SU-DHL-6 (cell line): ENCODE measurements around the gene MYH7B.

ENCODE experiments used
- H2AFZ ChIP-seq: fragments of 200-600 bp; sonication (generic); 2 replicates; pipeline ENCODE4 v1.6.1; 2014; ENCODE audit warnings: low read depth, mild to moderate bottlenecking, moderate library complexity, mixed read lengths, antibody characterized with exemption, low read length; ENCODE audit not compliant: severe bottlenecking
- H3F3A ChIP-seq: fragments of 200-600 bp; shearing (Covaris generic); 2 replicates; pipeline ENCODE4 v1.6.0; 2016; ENCODE audit warnings: antibody characterized with exemption, mild to moderate bottlenecking; ENCODE audit not compliant: insufficient read depth
- H3K27ac ChIP-seq: fragments of 200-600 bp; sonication (generic); 2 replicates; pipeline ENCODE4 v1.5.1; 2016; ENCODE audit warnings: low read depth, mild to moderate bottlenecking, low read length, moderate library complexity, mixed read lengths
- H3K27me3 ChIP-seq: fragments of 200-600 bp; sonication (generic), shearing (Covaris generic); 2 replicates; pipeline ENCODE4 v1.6.0; 2014; ENCODE audit warnings: mild to moderate bottlenecking, low read length
- H3K36me3 ChIP-seq: fragments of 200-600 bp; sonication (generic); 2 replicates; pipeline ENCODE4 v1.6.1; 2014; ENCODE audit warnings: mild to moderate bottlenecking, low read length, mixed read lengths
- H3K4me2 ChIP-seq: fragments of 300-600, 200-600 bp; shearing (Covaris generic), sonication (generic); 2 replicates; pipeline ENCODE4 v1.6.0; 2014; ENCODE audit warnings: low read length, low read depth, mild to moderate bottlenecking; ENCODE audit not compliant: poor library complexity, severe bottlenecking
- H3K4me3 ChIP-seq: fragments of 200-600 bp; sonication (generic); 2 replicates; pipeline ENCODE4 v1.5.1; 2014; ENCODE audit warnings: antibody characterized with exemption, low read length, mild to moderate bottlenecking, mixed read lengths; ENCODE audit not compliant: insufficient read depth, poor library complexity, severe bottlenecking
- H3K79me2 ChIP-seq: fragments of 200-600 bp; sonication (generic); 2 replicates; pipeline ENCODE4 v1.6.1; 2014; ENCODE audit warnings: mild to moderate bottlenecking, low read length, moderate library complexity; ENCODE audit not compliant: insufficient read depth
- H3K9ac ChIP-seq: fragments of 200-600 bp; sonication (generic); 2 replicates; pipeline ENCODE4 v1.7.0; 2014; ENCODE audit warnings: mild to moderate bottlenecking, low read length
- H3K9me2 ChIP-seq: fragments of 200-600 bp; sonication (generic); replicated peaks from 2 replicates; pipeline ENCODE4 v1.6.1; 2014; ENCODE audit warnings: low read length; ENCODE audit not compliant: insufficient read depth
- H3K9me3 ChIP-seq: fragments of 200-600 bp; sonication (generic); 2 replicates; pipeline ENCODE4 v1.6.1; 2014; ENCODE audit warnings: low read length, mixed read lengths; ENCODE audit not compliant: insufficient read depth
- H4K20me1 ChIP-seq: fragments of 200-600 bp; sonication (generic); 2 replicates; pipeline ENCODE4 v1.6.1; 2014; ENCODE audit warnings: low read depth, mild to moderate bottlenecking, antibody characterized with exemption, low read length, moderate library complexity, mixed read lengths
- CTCF ChIP-seq: fragments of 200-600 bp; sonication (generic); IDR thresholded peaks from one replicate; pipeline ENCODE4 v1.5.1; 2017; ENCODE audit warnings: antibody characterized with exemption, mild to moderate bottlenecking, low read length, moderate library complexity; ENCODE audit not compliant: insufficient read depth, poor library complexity, severe bottlenecking
- EZH2phosphoT487 ChIP-seq: fragments of 200-600 bp; sonication (generic), shearing (Covaris generic); conservative IDR thresholded peaks from 2 replicates; pipeline ENCODE4 v1.6.1; 2018; ENCODE audit warnings: mild to moderate bottlenecking, antibody characterized with exemption, low read length, moderate library complexity, mixed read lengths

MYH7B gene

GRCh38 chr20:34956751-34957472, 1.2 kb downstream of the MYH7B start:
- no peak overlapping the region for H3K9ac ChIP-seq
- no peaks in the 10 kb centered on the region for H3K9me2 ChIP-seq
- H3K27me3 ChIP-seq, result no peaks in the 10 kb centered on the region
- TF ChIP-seq EZH2phosphoT487 (no peak), CTCF (no peak)
- H2AFZ ChIP-seq, result no peak overlapping the region
- no peak overlapping the region for H3K4me3 ChIP-seq
- H3K27ac ChIP-seq, result no peak overlapping the region
- H3K4me2 ChIP-seq, result no peak overlapping the region
- no peaks in the 10 kb centered on the region for H4K20me1 ChIP-seq
- H3K36me3 ChIP-seq, result no peaks in the 10 kb centered on the region
- H3F3A ChIP-seq, result no peaks in the 10 kb centered on the region
- peaks cover 4% of the 10 kb centered on the region; the same call in 1 of the 2 replicates for H3K79me2 ChIP-seq
- no peaks in the 10 kb centered on the region for H3K9me3 ChIP-seq

GRCh38 chr20:34964486-34964885, 8.8 kb downstream of the MYH7B start:
- Histone ChIP-seq H3K79me2 (no peaks in the 10 kb centered on the region), H3K4me3 (no peak overlapping the region), H3K27ac (no peak overlapping the region), H3K9ac (no peak overlapping the region), H3K36me3 (no peaks in the 10 kb centered on the region), H3K9me2 (no peaks in the 10 kb centered on the region), H3K27me3 (no peaks in the 10 kb centered on the region), H3K4me2 (no peak overlapping the region), H2AFZ (no peak overlapping the region), H4K20me1 (no peaks in the 10 kb centered on the region), H3F3A (no peaks in the 10 kb centered on the region), H3K9me3 (no peaks in the 10 kb centered on the region)
- TF ChIP-seq CTCF, result no peak
- TF ChIP-seq EZH2phosphoT487, result no peak

GRCh38 chr20:34965051-34965450, 9.4 kb downstream of the MYH7B start:
- no peaks in the 10 kb centered on the region for H3K27me3 ChIP-seq
- H3K36me3 ChIP-seq, result no peaks in the 10 kb centered on the region
- H3K4me3 ChIP-seq, result no peak overlapping the region
- H3K9me3 ChIP-seq, result no peaks in the 10 kb centered on the region
- no peak overlapping the region for H3K9ac ChIP-seq
- no peak overlapping the region for H2AFZ ChIP-seq
- H3K79me2 ChIP-seq, result no peaks in the 10 kb centered on the region
- H3F3A ChIP-seq, result no peaks in the 10 kb centered on the region
- TF ChIP-seq EZH2phosphoT487 (no peak), CTCF (no peak)
- H3K4me2 ChIP-seq, result no peak overlapping the region
- no peaks in the 10 kb centered on the region for H4K20me1 ChIP-seq
- no peak overlapping the region for H3K27ac ChIP-seq
- no peaks in the 10 kb centered on the region for H3K9me2 ChIP-seq
